ENCODE measurements around the gene DIPK1A.
"Not testable (repeated sequence)": the region's sequence is repeated elsewhere in the genome, so short reads cannot be mapped to it uniquely, and the experiment has no call there.

The DIPK1A gene

GRCh38 chr1:92973203-92973897, 12.1 kb upstream of the DIPK1A start:
- H3K4me2 ChIP-seq (ENCODE audit: insufficient read depth, low read length): no peak overlapping the region
- H3K9ac ChIP-seq (ENCODE audit: low read depth, low read length): no peak overlapping the region
- DNase-seq (no peak), ATAC-seq (ENCODE audit: insufficient read depth, low read depth) (no peak)
- no peak overlapping the region for H2AFZ ChIP-seq (ENCODE audit: low read depth, low read length)
- peak overlapping the region; percentile 54; the same call in 1 of the 2 replicates for H3K27ac ChIP-seq (ENCODE audit: low read length)
- H3K4me3 ChIP-seq (ENCODE audit: low read depth in 1 of 2, low read length in 2 of 2): no peak overlapping the region
- no peaks in the 10 kb centered on the region for H4K20me1 ChIP-seq (ENCODE audit: insufficient read depth, low read length)
- peaks cover 31% of the 10 kb centered on the region for H3K4me1 ChIP-seq (ENCODE audit: insufficient read depth, low read length)
- TF ChIP-seq, protein P1, sequence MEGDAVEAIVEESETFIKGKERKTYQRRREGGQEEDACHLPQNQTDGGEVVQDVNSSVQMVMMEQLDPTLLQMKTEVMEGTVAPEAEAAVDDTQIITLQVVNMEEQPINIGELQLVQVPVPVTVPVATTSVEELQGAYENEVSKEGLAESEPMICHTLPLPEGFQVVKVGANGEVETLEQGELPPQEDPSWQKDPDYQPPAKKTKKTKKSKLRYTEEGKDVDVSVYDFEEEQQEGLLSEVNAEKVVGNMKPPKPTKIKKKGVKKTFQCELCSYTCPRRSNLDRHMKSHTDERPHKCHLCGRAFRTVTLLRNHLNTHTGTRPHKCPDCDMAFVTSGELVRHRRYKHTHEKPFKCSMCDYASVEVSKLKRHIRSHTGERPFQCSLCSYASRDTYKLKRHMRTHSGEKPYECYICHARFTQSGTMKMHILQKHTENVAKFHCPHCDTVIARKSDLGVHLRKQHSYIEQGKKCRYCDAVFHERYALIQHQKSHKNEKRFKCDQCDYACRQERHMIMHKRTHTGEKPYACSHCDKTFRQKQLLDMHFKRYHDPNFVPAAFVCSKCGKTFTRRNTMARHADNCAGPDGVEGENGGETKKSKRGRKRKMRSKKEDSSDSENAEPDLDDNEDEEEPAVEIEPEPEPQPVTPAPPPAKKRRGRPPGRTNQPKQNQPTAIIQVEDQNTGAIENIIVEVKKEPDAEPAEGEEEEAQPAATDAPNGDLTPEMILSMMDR (IDR thresholded peaks at IDR 0.05; ENCODE audit: borderline replicate concordance, extremely low read depth, low read length, poor library complexity, severe bottlenecking): no peak
- TF ChIP-seq EZH2 (IDR thresholded peaks at IDR 0.05; ENCODE audit: borderline replicate concordance, low read depth, low read length, severe bottlenecking): no peak
- H3K27me3 ChIP-seq (ENCODE audit: insufficient read depth, low read length, poor library complexity): no peaks in the 10 kb centered on the region
- no peaks in the 10 kb centered on the region for H3K79me2 ChIP-seq (ENCODE audit: insufficient read depth, low read length)
- H3K9me3 ChIP-seq (ENCODE audit: insufficient read depth, low read length, severe bottlenecking): no peaks in the 10 kb centered on the region
- no peaks in the 10 kb centered on the region for H3K36me3 ChIP-seq (ENCODE audit: insufficient read depth, low read length)

GRCh38 chr1:92972409-92973129, 11.3 kb upstream of the DIPK1A start:
- Histone ChIP-seq H3K9ac (ENCODE audit: low read depth, low read length) (no peak overlapping the region), H3K4me1 (ENCODE audit: insufficient read depth, low read length) (peaks cover 31% of the 10 kb centered on the region), H3K9me3 (ENCODE audit: insufficient read depth, low read length, severe bottlenecking) (no peaks in the 10 kb centered on the region), H3K27me3 (ENCODE audit: insufficient read depth, low read length, poor library complexity) (no peaks in the 10 kb centered on the region), H3K36me3 (ENCODE audit: insufficient read depth, low read length) (no peaks in the 10 kb centered on the region), H3K4me2 (ENCODE audit: insufficient read depth, low read length) (no peak overlapping the region), H3K79me2 (ENCODE audit: insufficient read depth, low read length) (no peaks in the 10 kb centered on the region), H4K20me1 (ENCODE audit: insufficient read depth, low read length) (no peaks in the 10 kb centered on the region), H3K27ac (ENCODE audit: low read length) (peak overlapping the region; percentile 54), H2AFZ (ENCODE audit: low read depth, low read length) (peak overlapping the region; percentile 54), H3K4me3 (ENCODE audit: low read depth in 1 of 2, low read length in 2 of 2) (no peak overlapping the region)
- no peak for DNase-seq
- TF ChIP-seq, protein P1 (IDR thresholded peaks at IDR 0.05; ENCODE audit: borderline replicate concordance, extremely low read depth, low read length, poor library complexity, severe bottlenecking): no peak
- TF ChIP-seq EZH2 (IDR thresholded peaks at IDR 0.05; ENCODE audit: borderline replicate concordance, low read depth, low read length, severe bottlenecking): no peak
- ATAC-seq (ENCODE audit: insufficient read depth, low read depth): no peak

DNA sequence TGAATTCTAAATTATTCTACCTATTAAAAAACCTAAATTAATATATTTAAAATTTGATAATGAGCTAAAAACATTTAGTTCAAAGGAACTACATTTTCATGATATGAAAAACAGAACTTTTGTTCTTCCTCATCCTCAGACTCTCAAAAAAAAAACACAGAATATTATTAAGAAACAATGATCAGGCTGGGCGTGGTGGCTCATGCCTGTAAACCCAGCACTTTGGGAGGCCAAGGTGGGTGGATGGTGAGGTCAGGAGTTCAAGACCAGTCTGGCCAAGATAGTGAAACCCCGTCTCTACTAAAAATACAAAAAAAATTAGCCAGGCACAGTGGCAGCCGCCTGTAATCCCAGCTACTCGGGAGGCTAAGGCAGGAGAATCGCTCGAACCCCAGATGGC, 10.7 kb upstream of the DIPK1A start:
- not testable (repeated sequence) for H3K27ac ChIP-seq (ENCODE audit: low read length); H3K4me3 ChIP-seq (ENCODE audit: low read depth in 1 of 2, low read length in 2 of 2); H3K9me3 ChIP-seq (ENCODE audit: insufficient read depth, low read length, severe bottlenecking); DNase-seq; H3K27me3 ChIP-seq (ENCODE audit: insufficient read depth, low read length, poor library complexity); H4K20me1 ChIP-seq (ENCODE audit: insufficient read depth, low read length); H2AFZ ChIP-seq (ENCODE audit: low read depth, low read length); H3K9ac ChIP-seq (ENCODE audit: low read depth, low read length); H3K36me3 ChIP-seq (ENCODE audit: insufficient read depth, low read length); H3K4me2 ChIP-seq (ENCODE audit: insufficient read depth, low read length); ATAC-seq (ENCODE audit: insufficient read depth, low read depth); H3K79me2 ChIP-seq (ENCODE audit: insufficient read depth, low read length)
- peaks cover 31% of the 10 kb centered on the region for H3K4me1 ChIP-seq (ENCODE audit: insufficient read depth, low read length)

DNA sequence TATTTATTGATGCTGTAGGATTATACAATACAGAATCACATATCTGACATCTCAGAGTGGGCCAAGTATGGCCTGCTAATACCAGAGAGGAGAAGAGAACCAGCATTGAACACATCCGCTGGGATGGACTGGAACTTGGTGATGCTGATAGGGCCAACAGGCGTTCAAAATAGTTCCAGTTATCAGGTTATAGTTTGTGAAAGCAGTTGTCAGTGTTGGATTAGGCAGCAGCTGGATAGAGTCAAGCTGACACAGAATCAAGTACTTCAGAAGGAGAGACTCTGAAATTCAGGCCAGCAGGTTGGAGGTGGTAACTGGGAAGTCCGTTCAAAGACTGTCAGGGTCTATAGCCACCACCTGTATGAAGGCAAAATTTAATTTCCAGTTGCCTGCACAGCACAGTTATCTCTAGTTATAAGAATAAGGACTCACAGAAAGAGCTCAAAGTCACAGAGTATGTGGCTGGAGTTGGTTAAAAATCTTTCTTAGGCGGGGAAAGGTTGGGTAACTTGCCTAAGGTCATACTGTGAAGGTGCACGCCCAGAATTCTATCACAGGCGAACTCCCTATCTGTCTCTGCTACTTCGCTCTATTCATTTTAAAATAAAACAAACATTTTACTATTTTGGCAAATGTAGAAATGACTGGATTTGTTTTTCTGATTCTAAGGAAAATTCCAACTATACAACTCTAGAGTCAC, 9.9 kb upstream of the DIPK1A start:
- TF ChIP-seq, protein P1 (IDR thresholded peaks at IDR 0.05; ENCODE audit: borderline replicate concordance, extremely low read depth, low read length, poor library complexity, severe bottlenecking): no peak
- H2AFZ ChIP-seq (ENCODE audit: low read depth, low read length): no peak overlapping the region
- H3K27ac ChIP-seq (ENCODE audit: low read length): no peak overlapping the region
- no peak overlapping the region for H3K4me3 ChIP-seq (ENCODE audit: low read depth in 1 of 2, low read length in 2 of 2)
- no peak overlapping the region for H3K9ac ChIP-seq (ENCODE audit: low read depth, low read length)
- H3K9me3 ChIP-seq (ENCODE audit: insufficient read depth, low read length, severe bottlenecking): no peaks in the 10 kb centered on the region
- ATAC-seq (ENCODE audit: insufficient read depth, low read depth): no peak
- H3K36me3 ChIP-seq (ENCODE audit: insufficient read depth, low read length): no peaks in the 10 kb centered on the region
- DNase-seq: no peak
- H3K79me2 ChIP-seq (ENCODE audit: insufficient read depth, low read length): no peaks in the 10 kb centered on the region
- H3K4me2 ChIP-seq (ENCODE audit: insufficient read depth, low read length): no peak overlapping the region
- H3K27me3 ChIP-seq (ENCODE audit: insufficient read depth, low read length, poor library complexity): no peaks in the 10 kb centered on the region
- H3K4me1 ChIP-seq (ENCODE audit: insufficient read depth, low read length): peaks cover 31% of the 10 kb centered on the region
- H4K20me1 ChIP-seq (ENCODE audit: insufficient read depth, low read length): no peaks in the 10 kb centered on the region

Measured in DND-41 (cell line).